Suppressor macrophage (primary cell): ENCODE data around the gene TPK1.
"Not testable (repeated sequence)": the region's sequence is repeated elsewhere in the genome, so short reads cannot be mapped to it uniquely, and the experiment has no call there.

Experiments
- DNase-seq, 4 experiments: peaks; one replicate each; pipeline ENCODE4 v3.0.0-alpha.2; 2020 to 2022

TPK1 gene

GRCh38 chr7:144628176-144628575, 207.7 kb downstream of the TPK1 start:
- peak; percentile 22 to 63 (median 46) for DNase-seq

DNA sequence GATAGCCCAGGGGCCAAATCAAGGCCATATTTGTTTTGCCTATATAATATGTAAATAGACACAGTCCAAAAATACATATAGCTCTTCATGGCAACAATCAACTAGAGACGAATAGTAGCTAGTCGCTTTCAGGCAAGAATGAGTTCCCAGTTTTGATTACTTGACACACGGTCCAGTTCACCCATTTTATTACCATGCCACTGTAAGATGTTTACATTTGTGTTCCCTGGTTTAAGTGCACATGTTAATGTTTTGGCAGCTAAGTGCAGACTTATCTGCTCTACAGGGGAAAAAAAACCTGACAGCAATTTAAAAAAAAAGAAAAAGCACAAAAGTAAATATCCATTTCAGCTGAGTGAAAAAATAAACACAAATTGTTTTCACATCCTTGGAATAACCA, 213.1 kb downstream of the TPK1 start:
- no peak for DNase-seq

DNA sequence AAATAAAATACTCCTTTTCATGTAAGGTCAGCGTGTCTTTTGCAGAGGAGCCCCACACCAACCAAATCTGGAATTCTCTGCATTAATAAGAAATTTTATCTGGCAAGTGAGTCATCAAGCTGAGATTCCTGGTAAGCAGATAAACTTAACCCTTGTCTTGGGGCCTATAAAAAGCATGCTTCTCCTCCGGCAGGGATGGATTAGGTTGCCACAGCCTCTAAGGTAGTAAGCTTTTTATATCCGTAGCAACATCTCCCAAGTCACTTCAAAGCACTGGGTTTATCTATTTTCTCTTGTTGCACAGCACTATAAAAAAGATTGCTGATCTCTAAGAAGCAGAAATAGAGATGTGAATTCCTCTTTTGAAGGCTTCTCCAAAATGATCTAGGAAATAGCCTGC, 229.6 kb downstream of the TPK1 start:
- no peak for DNase-seq

DNA sequence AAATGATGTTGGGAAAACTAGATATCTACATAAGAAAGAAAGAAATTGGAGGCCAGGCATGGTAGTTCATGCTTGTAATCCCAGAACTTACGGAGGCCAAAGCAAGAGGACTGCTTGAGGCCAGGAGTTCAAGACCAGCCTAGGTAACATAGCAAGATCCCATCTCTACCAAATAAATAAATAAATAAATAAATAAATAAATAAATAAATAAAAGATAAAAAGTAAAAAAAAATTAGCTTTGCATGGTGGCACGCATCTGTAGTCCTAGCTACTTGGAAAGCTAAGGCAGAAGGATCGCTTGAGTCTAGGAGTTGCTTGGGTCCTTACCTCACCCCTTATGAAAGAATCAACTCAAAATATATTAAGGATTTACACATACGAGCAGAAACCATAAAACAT, 238.9 kb downstream of the TPK1 start:
- no peak for DNase-seq

- DNase-seq, result no peak
Observed at GRCh38 chr7:144594580-144594979, 241.3 kb downstream of the TPK1 start.

- no peak for DNase-seq
Observed at GRCh38 chr7:144588559-144589051, 247.2 kb downstream of the TPK1 start.

- DNase-seq, result no peak
Observed at GRCh38 chr7:144587701-144588100, 248.2 kb downstream of the TPK1 start.

DNA sequence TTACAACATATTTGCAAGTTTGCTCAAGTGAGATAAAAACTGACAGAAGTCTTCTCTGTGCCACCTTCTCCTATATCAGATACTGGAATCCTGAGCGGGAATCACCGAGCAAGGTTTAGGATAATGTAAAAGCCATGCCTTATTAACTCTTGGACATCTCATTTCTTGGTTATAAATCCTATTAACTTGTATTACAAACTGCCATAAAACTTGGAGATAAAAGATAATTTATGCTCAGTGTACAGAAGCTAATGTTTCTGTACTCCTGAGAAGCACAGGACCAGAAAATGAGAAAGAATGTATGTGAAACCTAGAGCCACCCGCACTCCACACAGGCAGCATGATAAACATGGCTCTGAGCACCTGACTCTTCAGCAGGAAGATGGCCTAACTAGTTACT, 251.1 kb downstream of the TPK1 start:
- no peak for DNase-seq

DNA sequence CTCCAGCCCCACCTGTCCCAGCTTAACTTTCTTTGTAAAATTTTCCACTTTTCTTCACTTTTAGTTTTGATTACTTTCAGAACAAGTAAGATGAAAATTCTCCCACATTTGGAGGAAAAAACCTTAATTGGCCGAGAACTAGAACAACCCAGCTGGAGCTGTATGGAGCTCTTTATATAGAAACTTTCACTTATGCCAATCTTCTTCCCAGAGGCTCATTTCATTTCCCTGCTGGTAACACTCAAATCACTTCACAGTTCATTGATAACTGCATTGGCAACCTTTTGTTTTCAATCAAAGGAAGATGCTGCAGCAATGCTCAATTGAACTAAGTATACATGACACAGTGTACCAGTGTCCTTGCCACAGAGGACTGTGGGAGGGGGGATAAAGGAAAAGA, 256.2 kb downstream of the TPK1 start:
- no peak for DNase-seq

- peak; percentile 3 to 38 (median 16) for DNase-seq
Observed at GRCh38 chr7:144575456-144575855, 260.4 kb downstream of the TPK1 start.

- DNase-seq, result not testable (repeated sequence)
Observed at GRCh38 chr7:144574753-144575152, 261.1 kb downstream of the TPK1 start.

DNA sequence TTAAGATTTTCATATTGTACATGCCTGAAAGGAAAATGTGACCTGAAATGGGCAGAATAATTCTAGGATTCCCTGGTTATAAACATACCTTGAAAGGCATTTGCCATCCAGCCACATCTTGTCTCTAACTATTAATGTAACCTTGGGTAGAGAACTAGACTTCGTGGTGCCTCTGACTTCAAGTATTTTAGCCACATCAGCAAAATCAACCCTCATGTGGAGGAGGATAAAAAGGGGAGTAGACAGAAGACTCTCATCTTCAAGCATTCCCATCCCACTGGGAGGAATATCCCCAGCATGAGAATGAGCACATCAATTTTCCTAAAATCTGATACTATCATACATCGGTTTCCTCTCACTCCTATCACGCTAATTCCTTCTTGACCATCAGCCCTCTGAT, 267.6 kb downstream of the TPK1 start:
- DNase-seq, result no peak

DNA sequence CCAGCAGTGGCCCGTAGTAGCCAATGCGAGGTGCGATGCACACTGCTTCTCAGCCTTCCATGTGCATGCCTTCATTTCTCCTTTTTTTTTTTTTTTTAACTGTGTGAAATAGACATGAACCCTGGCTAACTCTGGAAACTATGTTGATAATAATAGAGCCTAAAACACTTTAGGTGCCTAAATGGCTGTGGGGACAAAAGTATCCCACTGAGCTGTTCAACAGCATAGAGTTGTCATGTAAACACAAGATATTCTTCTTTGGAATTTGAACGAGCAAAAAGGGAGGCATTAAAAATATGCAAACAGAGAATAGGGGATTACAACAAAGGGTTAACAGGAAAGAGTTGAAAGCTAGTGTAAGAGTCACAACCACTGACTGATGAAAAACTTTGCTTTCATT, 270.3 kb downstream of the TPK1 start:
- no peak for DNase-seq

GRCh38 chr7:144549861-144550260, 286.0 kb downstream of the TPK1 start:
- DNase-seq, result no peak

DNA sequence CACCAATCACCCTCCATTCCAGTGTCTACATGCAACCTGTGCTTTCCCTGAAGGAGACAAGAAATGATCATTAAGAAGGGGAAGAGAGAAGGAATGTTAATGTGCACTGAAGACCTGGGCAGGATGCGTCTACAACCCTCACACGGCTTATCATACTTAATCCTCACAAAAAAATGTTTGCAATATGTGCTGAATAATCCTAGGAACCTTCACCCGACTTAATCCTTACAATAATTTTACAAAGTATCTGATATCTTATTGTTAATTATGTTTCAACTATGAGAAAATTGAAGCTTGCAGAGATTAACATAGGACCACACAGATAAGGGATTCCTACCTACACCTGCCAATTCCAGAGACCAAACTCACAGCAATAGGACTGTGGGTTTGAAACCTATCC, 287.3 kb downstream of the TPK1 start:
- no peak for DNase-seq

- no peak for DNase-seq
Observed at GRCh38 chr7:144547888-144548287, 288.0 kb downstream of the TPK1 start.

DNA sequence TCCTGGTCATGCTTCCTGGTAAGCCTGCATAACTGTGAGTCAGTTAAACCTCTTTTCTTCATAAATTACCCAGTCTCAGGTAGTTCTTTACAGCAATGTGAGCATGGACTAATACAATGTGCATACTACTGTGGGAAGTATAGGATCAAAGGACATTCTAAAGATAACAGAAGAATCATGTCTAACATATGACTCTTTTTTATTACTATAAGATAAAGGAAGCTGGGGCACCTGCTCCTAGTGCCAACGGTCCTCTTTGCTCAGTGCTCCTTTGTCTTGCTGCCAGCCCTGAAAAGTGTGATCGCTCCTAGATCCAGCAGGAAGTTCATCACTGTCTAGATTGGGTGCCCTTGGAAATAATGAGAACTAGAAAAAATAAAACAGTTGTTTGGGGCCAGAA, 289.1 kb downstream of the TPK1 start:
- no peak for DNase-seq

GRCh38 chr7:144545330-144545729, 290.5 kb downstream of the TPK1 start:
- DNase-seq, result no peak

DNA sequence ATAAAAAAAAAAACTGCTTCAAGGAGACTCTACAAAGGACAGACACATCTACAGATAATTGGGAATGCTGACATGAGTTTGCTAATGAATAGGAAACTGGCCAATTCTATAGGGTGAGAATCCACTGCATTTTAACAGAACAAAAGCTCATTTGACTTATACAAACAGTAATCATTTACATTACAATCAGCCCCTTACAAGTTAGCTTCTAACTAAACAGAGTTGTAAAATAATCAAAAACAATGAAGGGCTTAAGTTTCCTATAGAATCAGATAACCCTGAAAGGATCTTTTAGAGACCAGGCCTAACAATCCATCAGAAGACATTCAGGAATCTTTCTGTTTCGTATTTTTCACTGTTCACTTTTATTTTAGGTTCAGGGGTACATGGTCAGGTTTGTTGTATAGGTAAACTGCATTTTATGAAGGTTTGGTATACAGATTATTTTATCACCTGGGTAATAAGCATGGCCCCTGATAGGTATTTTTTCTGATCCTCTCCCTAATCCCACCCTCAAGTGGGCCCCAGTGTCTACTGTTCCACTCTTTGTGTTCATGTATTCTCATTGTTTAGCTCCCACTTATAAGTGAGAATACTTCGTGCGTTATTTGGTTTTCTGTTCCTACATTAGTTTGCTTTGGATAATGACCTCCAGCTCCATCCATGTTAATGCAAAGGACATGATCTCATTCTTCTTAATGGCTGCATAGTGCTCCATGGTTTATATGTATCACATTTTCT, 301.0 kb downstream of the TPK1 start:
- DNase-seq, result no peak

GRCh38 chr7:144534196-144534595, 301.7 kb downstream of the TPK1 start:
- DNase-seq, result peak in 3 of 4 experiments; percentile 2 to 4 (median 2)

- no peak for DNase-seq
Observed at GRCh38 chr7:144531181-144531580, 304.7 kb downstream of the TPK1 start.

- no peak for DNase-seq
Observed at GRCh38 chr7:144529269-144529926, 306.5 kb downstream of the TPK1 start.

DNA sequence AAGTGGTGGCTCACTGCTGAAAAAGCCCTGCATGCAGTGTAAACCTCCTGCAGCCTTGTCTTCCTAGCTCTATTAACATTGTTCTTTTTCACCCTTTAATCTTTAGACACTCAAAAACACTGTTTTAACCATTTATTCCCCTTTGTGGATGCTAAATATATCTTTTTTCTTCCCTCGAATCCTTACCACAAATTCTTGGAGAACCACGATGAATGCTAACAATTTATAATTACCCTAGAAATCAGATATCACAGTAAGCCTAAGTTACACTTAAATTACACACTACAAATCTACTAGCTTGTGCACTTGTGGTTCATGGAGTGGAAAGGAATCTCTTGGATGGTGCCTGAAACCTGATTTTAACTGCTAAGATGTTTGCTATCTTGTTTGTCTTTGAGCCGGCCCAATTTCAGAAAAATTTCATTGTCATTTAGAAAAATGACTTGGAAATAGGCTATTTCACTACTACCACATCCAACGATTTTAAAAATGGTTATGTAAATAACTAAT, 307.3 kb downstream of the TPK1 start:
- DNase-seq, result no peak

GRCh38 chr7:144527051-144527471, 308.8 kb downstream of the TPK1 start:
- no peak for DNase-seq
